ENCODE results near the gene FGGY.
"Not testable (repeated sequence)": the region's sequence is repeated elsewhere in the genome, so short reads cannot be mapped to it uniquely, and the experiment has no call there.

Gene FGGY

GRCh38 chr1:59290193-59290949 lies 6.5 kb upstream of the FGGY start:
- DNase-seq, result no peak

GRCh38 chr1:59291561-59291960 lies 5.3 kb upstream of the FGGY start:
- DNase-seq, result no peak

- no peak for DNase-seq
Measured at GRCh38 chr1:59292562-59292961, 4.3 kb upstream of the FGGY start.

GRCh38 chr1:59293206-59293605 lies 3.7 kb upstream of the FGGY start:
- no peak for DNase-seq

- no peak for DNase-seq
Measured at GRCh38 chr1:59293849-59294248, 3.0 kb upstream of the FGGY start.

GRCh38 chr1:59294423-59294822 lies 2.5 kb upstream of the FGGY start:
- no peak for DNase-seq

- DNase-seq, result no peak
Measured at GRCh38 chr1:59295618-59296017, 1.3 kb upstream of the FGGY start.

GRCh38 chr1:59298026-59298583 lies 1.2 kb downstream of the FGGY start:
- DNase-seq, result no peak

- DNase-seq, result no peak
Measured at GRCh38 chr1:59298710-59299346, 1.9 kb downstream of the FGGY start.

- not testable (repeated sequence) for DNase-seq
Measured at GRCh38 chr1:59299670-59300069, 2.8 kb downstream of the FGGY start.

- DNase-seq, result no peak
Measured at GRCh38 chr1:59302297-59302696, 5.4 kb downstream of the FGGY start.

- no peak for DNase-seq
Measured at GRCh38 chr1:59302871-59303270, 6.0 kb downstream of the FGGY start.

- no peak for DNase-seq
Measured at GRCh38 chr1:59305188-59305587, 8.3 kb downstream of the FGGY start.

- no peak for DNase-seq
Measured at GRCh38 chr1:59307591-59307990, 10.7 kb downstream of the FGGY start.

- DNase-seq, result no peak
Measured at GRCh38 chr1:59308839-59309238, 11.9 kb downstream of the FGGY start.

- no peak for DNase-seq
Measured at GRCh38 chr1:59309392-59309791, 12.5 kb downstream of the FGGY start.

GRCh38 chr1:59309795-59310548 lies 13.1 kb downstream of the FGGY start:
- DNase-seq, result no peak

- DNase-seq, result no peak
Measured at GRCh38 chr1:59310549-59311250, 13.8 kb downstream of the FGGY start.

- DNase-seq, result no peak
Measured at GRCh38 chr1:59314776-59315528, 18.1 kb downstream of the FGGY start.

GRCh38 chr1:59315529-59316463 lies 18.9 kb downstream of the FGGY start:
- no peak for DNase-seq
